HG03521 (cell line): ENCODE results near the gene CNGA4.
"Not testable (repeated sequence)": the region's sequence is repeated elsewhere in the genome, so short reads cannot be mapped to it uniquely, and the experiment has no call there.

Experiments used
- ATAC-seq: cut with Tn5 transposase; IDR thresholded peaks from one replicate; pipeline ENCODE4 v1.9.1; 2021; ENCODE audit warnings: mild to moderate bottlenecking, moderate library complexity; ENCODE audit not compliant: unreplicated experiment

Gene CNGA4

GRCh38 chr11:6225024-6225423 is 13.9 kb upstream of the CNGA4 start:
- no peak for ATAC-seq

GRCh38 chr11:6225896-6226295 is 13.0 kb upstream of the CNGA4 start:
- ATAC-seq, result no peak

DNA sequence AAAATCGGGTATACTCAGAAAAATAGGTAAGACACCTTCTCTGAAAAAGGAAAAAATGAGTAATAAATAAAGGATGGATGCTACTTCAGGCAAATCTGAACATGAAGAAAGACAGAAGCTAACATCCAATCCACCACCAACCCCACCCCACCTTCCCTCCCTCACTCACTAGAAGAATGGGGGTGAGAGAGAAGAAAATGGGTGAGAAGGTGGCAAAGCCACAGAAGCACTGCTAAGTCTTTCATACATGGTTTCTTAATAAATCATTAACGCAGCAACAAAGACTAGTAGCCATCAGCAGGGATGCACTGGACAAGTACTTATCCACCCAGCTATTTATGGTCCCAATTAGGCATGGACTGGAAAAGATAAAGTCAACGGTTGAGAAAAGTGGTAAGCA is 10.4 kb upstream of the CNGA4 start:
- ATAC-seq, result no peak

DNA sequence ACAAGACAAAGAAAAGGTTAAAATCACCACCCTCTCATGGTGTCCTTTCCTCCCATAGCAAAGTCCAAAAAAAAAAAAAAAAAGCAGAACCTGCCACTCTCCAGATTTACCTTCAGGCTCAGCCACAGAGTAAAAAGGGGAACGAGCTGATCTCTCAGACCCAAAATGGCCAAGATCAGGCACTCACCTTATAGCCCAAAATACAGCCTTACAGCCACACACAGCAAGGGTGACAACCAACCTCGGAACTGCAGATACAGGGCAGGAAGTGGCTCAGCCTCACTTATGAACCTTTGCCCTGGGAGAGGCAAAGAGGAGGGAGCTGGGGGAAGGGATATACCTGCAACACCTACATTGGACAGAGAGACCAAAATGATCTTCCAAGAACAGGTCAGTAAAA is 9.0 kb upstream of the CNGA4 start:
- ATAC-seq, result no peak

GRCh38 chr11:6232899-6233298 is 6.0 kb upstream of the CNGA4 start:
- ATAC-seq, result no peak

DNA sequence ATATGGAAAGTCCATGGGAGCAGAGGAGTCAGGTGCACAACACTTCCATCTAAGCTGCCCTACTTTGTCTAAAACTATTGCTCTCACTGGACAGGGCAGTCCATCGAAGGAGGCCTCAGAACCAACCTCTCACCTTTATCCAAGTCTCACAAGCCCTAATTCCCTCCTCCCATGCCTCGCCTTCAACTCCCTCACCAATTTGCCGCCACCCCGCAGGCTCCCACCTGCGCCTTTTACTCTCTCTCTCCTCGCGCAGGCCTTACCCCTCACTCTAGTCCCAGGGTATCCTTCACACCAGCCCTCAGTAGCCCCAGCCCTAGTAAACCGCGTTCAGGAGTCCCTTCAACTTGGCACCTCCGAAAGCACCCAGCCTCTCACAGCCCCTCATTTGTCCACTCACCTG is 4.9 kb upstream of the CNGA4 start:
- ATAC-seq, result no peak

DNA sequence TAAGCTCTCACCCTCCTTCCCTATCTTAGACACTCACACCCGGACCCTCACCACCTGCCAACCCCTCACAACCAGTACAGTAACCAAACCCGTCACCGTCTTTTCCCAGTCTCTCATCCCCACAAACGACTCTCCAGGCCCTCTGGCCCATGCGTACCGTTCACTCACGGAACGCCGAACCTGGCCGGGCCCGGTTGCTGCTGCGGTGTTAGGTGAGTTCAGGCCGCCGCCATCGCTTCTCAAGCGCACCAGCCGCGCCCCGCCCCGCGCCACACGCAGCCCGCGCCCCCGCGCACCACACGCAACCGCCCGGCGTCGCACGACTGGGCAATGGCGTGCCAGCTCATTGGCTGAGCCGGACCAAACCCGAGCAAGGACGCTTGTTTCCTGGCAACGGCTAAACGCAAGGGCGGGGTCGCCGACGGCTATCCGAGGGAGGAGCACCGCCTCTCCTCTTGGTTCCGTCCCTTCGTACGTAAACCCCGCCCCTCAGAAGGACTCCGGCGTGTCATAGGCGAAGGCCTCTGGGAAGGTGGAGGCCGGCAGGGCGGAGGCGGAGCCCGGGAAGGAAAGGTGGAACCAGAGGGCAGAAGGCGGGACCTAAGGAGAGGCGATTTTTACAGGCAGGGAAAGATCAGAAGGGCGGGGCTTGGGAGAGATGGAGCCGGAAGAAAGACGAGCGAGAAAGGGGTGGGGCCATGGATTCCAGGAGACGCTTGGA is 4.3 kb upstream of the CNGA4 start, which contains the start of gene FHIP1B:
TSS of gene FHIP1B (minus strand) at position 250 of the 721 bp plus-strand sequence. CDS start 10,120 bp downstream, outside the sequence.
- peak; percentile 96 for ATAC-seq

DNA sequence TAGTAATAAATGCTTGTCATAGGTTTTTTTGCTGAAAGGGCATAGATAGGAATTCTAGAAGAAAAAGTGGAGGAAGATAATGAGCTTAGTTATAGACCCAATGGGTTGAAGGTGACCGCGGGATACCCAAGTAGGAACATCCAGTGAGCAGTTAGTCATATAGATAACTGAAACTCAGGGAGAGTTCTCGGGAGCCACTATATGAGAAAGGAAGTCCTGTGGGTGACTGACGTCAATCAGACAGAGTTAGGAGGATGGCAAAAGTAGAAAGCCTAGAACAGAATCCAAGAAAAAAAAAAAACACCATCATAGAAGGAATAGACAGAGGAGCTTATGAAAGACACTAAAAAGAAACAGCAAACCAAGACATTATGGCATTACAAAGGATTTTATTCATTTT is 1.6 kb upstream of the CNGA4 start:
- ATAC-seq, result no peak

GRCh38 chr11:6237761-6238302 is 1.1 kb upstream of the CNGA4 start:
- ATAC-seq, result no peak

DNA sequence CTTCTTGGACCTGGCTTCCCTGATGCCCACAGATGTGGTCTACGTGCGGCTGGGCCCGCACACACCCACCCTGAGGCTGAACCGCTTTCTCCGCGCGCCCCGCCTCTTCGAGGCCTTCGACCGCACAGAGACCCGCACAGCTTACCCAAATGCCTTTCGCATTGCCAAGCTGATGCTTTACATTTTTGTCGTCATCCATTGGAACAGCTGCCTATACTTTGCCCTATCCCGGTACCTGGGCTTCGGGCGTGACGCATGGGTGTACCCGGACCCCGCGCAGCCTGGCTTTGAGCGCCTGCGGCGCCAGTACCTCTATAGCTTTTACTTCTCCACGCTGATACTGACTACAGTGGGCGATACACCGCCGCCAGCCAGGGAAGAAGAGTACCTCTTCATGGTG is 1.2 kb downstream of the CNGA4 start:
- ATAC-seq, result no peak

- ATAC-seq, result no peak
These were observed 1.9 kb downstream of the CNGA4 start for GRCh38 chr11:6240781-6241180.

- ATAC-seq, result no peak
These were observed 2.4 kb downstream of the CNGA4 start for GRCh38 chr11:6241316-6241715.

- no peak for ATAC-seq
These were observed 6.6 kb downstream of the CNGA4 start for GRCh38 chr11:6245536-6245935.

DNA sequence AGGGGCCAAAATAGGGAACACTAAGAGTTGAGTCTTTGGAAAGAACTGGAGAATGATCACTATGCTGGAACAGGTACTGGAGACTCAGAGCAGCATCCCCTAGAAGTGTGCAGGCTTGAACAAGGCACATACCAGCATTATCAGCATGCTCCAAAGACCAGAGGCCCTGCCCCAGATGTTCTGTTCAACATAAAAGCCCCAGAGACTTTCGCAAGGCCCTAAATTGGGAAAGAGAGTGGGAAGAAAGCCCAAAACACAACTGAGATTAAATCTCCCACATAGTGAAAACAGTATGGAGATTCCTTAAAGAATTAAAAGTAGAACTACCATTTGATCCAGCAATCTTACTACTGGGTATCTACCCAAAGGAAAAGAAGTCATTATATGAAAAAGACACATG is 9.4 kb downstream of the CNGA4 start:
- ATAC-seq, result no peak

DNA sequence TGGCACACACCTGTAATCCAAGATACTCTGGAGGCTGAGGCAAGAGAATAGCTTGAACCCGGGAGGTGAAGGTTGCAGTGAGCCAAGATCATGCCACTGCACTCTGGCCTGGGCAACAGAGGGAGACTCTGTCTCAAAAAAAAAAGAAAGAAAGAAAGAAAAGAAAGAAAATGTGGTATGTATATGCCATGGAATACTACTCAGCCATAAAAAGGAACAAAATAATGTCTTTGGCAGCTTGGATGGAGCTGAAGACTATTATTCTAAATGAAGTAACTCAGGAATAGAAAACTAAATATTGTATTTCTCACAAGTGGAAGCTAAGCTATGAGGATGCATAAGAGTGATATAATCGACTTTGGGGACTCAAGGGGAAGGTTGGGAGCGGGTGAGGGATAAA is 10.0 kb downstream of the CNGA4 start:
- ATAC-seq, result not testable (repeated sequence)

DNA sequence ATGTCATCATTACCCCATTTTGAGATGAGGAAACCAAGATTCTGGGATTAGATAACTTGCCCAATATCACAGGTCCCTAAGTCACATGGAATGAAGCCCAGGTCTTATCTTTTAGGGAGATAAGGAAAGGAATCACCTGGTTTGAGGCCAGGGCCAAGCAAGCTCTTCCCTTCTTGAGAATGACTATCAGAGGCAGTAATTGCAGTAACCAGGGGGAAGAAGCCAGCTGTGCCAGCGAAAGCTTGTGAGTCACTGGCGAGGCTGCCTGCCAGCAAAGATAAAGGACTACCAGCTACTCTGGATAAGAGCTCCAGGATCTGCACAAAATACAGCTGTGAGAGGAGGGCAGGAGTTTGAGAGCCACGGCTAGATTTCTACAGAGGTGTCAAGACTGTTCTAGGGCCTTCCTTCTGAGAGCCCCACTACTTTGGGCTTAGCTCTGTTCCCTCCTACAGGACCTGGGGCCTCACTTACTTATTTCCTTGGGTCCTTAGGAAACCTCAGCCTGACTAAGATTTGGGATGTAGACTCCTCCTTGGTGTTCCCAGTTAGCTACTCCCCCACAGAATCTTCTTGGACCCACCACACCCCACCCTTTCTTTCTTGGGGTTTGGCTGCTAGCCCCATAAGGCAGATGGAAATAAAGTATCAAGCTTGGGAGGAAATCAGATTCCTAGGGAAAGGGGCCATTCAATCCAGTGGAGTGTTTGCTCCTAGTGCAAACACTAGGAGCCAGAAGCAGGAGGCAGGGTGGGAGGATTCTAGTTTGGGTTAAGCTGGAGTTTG is 11.1 kb downstream of the CNGA4 start:
- no peak for ATAC-seq

- peak; percentile 72 for ATAC-seq
These were observed 12.3 kb downstream of the CNGA4 start for GRCh38 chr11:6251120-6251733.

DNA sequence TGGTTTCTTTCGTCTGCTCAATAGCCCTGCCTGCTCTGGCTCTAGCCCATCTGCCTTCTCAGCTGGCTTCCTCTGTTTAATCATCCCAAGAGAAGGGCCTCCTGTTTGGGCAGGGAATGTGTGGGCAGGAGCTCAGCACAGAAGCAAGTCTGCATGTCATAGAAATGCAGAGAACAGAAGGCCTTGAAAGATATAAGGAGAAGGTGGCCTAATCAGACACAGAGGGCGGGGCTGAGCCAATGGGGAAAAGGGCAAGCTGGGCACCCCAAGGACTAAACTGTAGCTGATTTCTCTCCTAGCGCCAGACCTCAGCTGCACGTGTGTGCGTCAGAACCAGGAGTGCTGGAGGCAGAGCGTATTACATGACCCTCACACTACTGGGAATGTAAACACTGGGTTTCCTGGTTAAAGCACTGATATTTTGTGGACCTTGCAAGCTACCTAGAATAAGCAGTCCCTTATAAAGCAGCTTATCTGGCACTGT is 13.1 kb downstream of the CNGA4 start:
- no peak for ATAC-seq

GRCh38 chr11:6253197-6253596 is 14.3 kb downstream of the CNGA4 start:
- ATAC-seq, result no peak

DNA sequence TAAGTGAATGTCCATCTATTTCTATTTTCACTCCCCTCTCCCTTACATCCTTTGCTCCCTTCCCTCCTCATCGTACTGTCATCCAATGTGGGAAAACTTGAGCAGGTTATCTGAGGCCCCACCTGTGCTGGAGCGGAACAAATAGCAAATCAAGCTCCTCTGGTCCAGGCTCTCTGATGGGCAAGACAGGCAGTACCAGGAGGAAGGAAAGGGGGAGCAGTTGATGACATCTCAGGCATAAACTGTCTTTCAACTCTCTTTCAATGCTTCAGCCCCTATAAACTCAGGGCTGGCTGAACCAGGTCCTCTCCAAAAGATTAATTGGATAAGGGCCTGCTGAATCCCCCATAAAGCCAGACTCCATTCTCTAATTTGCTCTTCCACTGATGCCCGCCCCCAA is 19.3 kb downstream of the CNGA4 start:
- ATAC-seq, result no peak

DNA sequence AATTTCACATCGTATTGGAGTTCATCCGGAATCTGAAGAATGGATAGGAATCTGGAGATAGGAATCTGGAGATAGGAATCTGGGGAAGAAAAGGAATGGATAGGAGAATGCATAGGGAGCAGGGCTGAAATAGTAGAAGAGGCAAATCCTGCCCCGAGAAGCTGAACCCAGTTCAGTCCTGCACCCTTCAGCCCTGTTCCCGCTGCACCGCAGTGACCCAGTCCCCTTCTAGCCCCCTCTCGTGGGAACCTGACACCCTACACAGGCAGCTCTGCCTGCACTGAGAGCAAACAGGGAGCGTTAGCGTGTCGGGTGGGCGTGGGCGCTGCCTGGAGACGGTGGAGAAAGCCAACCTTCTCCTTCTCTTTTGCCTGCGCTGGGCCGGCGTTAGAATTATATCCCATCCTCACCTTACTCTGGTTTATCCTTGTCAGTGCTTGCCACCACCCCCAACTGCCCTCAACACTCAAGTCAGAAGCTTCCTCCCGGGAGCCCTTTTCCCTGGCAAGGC is 19.7 kb downstream of the CNGA4 start:
- no peak for ATAC-seq
